Stomach (tissue), 9 donors: ENCODE measurements around the gene PPP1R14C. TPM values are rescaled to one million over a fixed set of nuclear protein-coding genes. Genes with fewer than 3 reads are reported as not detected.
"Not testable (repeated sequence)": the region's sequence is repeated elsewhere in the genome, so short reads cannot be mapped to it uniquely, and the experiment has no call there.

Experiments
- DNase-seq, 2 donors: peaks; one replicate each; pipeline versions ENCODE4 v3.0.0 to v3.0.0-alpha.2; 2013 to 2019
- H3K27ac ChIP-seq, 5 donors: fragments of 200-600 bp in 4 of 5; sonication (generic) in 4 of 5; one replicate each; pipeline ENCODE4 v1.5.1; 2013 to 2019; ENCODE audit warnings: mild to moderate bottlenecking in 1 of 5, moderate library complexity in 1 of 5
- H3K27me3 ChIP-seq, 3 donors: fragments of 200-600 bp; sonication (generic); one replicate each; pipeline ENCODE4 v1.5.1; 2017 to 2019; ENCODE audit warnings: mixed run types in 1 of 3
- H3K36me3 ChIP-seq, 4 donors: fragments of 200-600 bp; sonication (generic); 1 replicate in 3 of 4; 2 replicates in 1 of 4; pipeline ENCODE4 v1.5.1; 2016 to 2019
- H3K4me1 ChIP-seq, 4 donors: fragments of 200-600 bp; sonication (generic); one replicate each; pipeline ENCODE4 v1.5.1; 2016 to 2019
- H3K4me3 ChIP-seq, 4 donors: fragments of 200-600 bp; sonication (generic) in 3 of 4; one replicate each; pipeline ENCODE4 v1.5.1; 2016 to 2019; ENCODE audit warnings: mild to moderate bottlenecking in 1 of 4
- H3K9me3 ChIP-seq, 4 donors: fragments of 200-600 bp; sonication (generic); one replicate each; pipeline ENCODE4 v1.5.1; 2016 to 2019
- EP300 ChIP-seq: sonication (generic); formaldehyde crosslinking; IDR thresholded peaks from one replicate; pipeline ENCODE4 v1.6.1; 2017; ENCODE audit warnings: antibody characterized with exemption
- POLR2A ChIP-seq, 4 donors: fragments of 450-650 bp; IDR thresholded peaks; one replicate each; pipeline ENCODE4 v1.6.1; 2016; ENCODE audit warnings: antibody characterized with exemption in 4 of 4, control low read depth in 2 of 4, mild to moderate bottlenecking in 1 of 4, moderate library complexity in 1 of 4
- POLR2AphosphoS5 ChIP-seq, 3 donors: sonication (generic); formaldehyde crosslinking; IDR thresholded peaks; one replicate each; pipeline ENCODE4 v1.6.1; 2016; ENCODE audit warnings: antibody characterized with exemption in 3 of 3
- WGBS, 5 donors: extraction: QIAGEN DNeasy Blood & Tissue Kit in 3 of 5; methylation state at CpG; one replicate each; pipeline versions ENCODE4 v1.1.5 to v1.1.7; 2013 to 2018; 5-methylcytosine and 5-hydroxymethylcytosine counted together
- intact Hi-C: fragments of 100-400 bp; cut with DNase I; formaldehyde crosslinking; loops from one replicate; pipeline ENCODE4 v1.15.1; 2023; ENCODE audit warnings: low total_unique reads
- polyA plus RNA-seq, 3 donors: library from polyadenylated mRNA; stranded (reverse); fragments of 200-250 nt; gene quantifications; one replicate each; pipeline ENCODE4 v1.2.3, GENCODE V29; 2013
- total RNA-seq, 5 donors: library from RNA; depleted of rRNA; stranded (reverse); fragments of >200 nt; gene quantifications; one replicate each; pipeline versions ENCODE4 v1.1.0 to v1.2.3, GENCODE V29; 2014 to 2016
- TF ChIP-seq, protein P1 (sequence below), 7 experiments: fragments of 450-650 bp in 4 of 7; fragments of 200-600 bp in 3 of 7; sonication (generic) in 3 of 7; IDR thresholded peaks; one replicate each; pipeline ENCODE4 v1.5.1; 2016 to 2019; ENCODE audit warnings: antibody characterized with exemption in 7 of 7, control low read depth in 2 of 7, mild to moderate bottlenecking in 1 of 7
- donor health status: healthy with polysubstance abuse.
- donor health status: Bipolar disorder and iron deficiency.
- donor health status: healthy.

The PPP1R14C gene
- total and polyA plus RNA-seq, 8 donors = 0.25 to 13.8 (median 4.1) TPM; not detected in 3

DNA sequence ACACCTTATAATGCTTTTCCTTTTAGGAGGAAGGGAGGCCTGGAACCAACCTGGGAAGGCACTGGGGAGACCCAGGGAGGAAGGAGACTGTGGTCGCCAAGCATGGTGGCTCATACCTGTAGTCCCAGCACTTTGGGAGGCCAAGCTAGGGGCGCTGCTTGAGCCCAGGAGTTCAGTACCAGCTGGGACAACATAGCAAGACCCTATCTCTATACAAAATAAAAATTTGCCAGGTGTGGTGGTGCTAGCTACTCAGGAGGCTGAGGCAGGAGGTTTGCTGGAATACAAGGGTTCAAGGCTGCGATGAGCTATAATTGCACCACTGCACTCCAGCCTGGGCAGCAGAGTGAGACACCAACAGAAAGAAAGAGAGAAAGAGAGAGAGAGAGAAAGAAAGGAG lies 36.2 kb downstream of the PPP1R14C start:
- 92 to 98% (median 97%) methylated on average over 3 of the region's 3 CpGs for WGBS, 5 donors
- Histone ChIP-seq H3K27ac (no peak overlapping the region), H3K4me3 (no peak overlapping the region), H3K27me3 (no peaks in the 10 kb centered on the region), H3K9me3 (no peaks in the 10 kb centered on the region), H3K4me1 (peaks cover 0 to 6% (median 0%) of the 10 kb centered on the region in 4 donors), H3K36me3 (no peaks in the 10 kb centered on the region)
- TF ChIP-seq, protein P1, sequence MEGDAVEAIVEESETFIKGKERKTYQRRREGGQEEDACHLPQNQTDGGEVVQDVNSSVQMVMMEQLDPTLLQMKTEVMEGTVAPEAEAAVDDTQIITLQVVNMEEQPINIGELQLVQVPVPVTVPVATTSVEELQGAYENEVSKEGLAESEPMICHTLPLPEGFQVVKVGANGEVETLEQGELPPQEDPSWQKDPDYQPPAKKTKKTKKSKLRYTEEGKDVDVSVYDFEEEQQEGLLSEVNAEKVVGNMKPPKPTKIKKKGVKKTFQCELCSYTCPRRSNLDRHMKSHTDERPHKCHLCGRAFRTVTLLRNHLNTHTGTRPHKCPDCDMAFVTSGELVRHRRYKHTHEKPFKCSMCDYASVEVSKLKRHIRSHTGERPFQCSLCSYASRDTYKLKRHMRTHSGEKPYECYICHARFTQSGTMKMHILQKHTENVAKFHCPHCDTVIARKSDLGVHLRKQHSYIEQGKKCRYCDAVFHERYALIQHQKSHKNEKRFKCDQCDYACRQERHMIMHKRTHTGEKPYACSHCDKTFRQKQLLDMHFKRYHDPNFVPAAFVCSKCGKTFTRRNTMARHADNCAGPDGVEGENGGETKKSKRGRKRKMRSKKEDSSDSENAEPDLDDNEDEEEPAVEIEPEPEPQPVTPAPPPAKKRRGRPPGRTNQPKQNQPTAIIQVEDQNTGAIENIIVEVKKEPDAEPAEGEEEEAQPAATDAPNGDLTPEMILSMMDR (IDR thresholded peaks at IDR 0.05) = no peak
- TF ChIP-seq EP300 = no peak
- TF ChIP-seq POLR2AphosphoS5 (IDR thresholded peaks at IDR 0.05) = no peak
- TF ChIP-seq POLR2A (IDR thresholded peaks at IDR 0.05) = no peak
- DNase-seq = no peak
- intact Hi-C loops = no loop called here

DNA sequence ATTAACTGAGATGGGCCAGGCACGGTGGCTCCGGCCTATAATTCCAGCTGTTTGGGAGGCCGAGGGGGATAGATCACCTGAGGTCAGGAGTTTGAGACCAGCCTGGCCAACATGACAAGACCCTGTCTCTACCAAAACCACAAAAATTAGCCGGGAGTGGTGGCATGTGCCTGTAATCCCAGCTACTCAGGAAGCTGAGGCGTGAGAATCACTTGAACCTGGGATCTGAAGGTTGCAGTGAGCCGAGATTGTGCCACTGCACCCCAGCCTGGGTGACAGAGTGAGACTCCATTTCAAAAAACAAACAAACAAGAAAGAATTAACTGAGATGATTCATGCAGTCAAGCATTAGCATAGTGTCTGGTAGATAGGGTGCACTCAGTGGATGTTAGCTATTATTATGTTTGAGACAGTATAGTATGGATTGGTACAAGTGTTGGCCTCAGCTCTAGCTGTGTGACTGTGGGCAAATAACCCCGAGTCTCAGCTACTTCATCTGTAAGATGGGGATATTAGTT lies 37.1 kb downstream of the PPP1R14C start:
- H3K27me3 ChIP-seq, intact Hi-C loops, H3K36me3 ChIP-seq, H3K4me1 ChIP-seq, DNase-seq, H3K27ac ChIP-seq, H3K9me3 ChIP-seq, H3K4me3 ChIP-seq: not testable (repeated sequence)
- WGBS, 5 donors = 73 to 92% (median 85%) methylated on average over 7 of the region's 7 CpGs

DNA sequence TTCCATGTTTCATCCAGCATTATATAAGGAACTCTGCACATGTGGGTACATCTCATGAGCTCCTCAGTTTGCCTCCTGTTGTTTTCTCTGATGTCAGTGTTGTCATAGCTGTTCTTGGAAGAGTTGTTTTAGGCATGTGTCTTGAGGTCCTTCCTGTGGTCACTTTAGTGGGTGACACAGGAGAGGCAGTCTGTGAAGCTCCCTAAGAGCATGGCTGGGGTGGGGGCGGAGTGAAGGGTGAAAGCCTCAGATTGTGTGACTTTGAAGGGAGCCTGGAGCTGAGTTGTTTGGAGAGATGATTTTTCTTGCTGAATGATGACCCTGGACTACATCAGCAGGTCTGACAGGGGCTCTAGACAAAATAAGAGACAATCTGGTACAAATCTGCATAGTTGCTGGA lies 37.7 kb downstream of the PPP1R14C start:
- H3K36me3 ChIP-seq = no peaks in the 10 kb centered on the region
- 92 to 100% (median 96%) methylated on average over 1 of the region's 1 CpG for WGBS, 5 donors
- no peak for DNase-seq
- no peak for TF ChIP-seq POLR2A (IDR thresholded peaks at IDR 0.05)
- no peak for TF ChIP-seq POLR2AphosphoS5 (IDR thresholded peaks at IDR 0.05)
- TF ChIP-seq EP300 = no peak
- TF ChIP-seq, protein P1 (IDR thresholded peaks at IDR 0.05) = no peak
- H3K4me1 ChIP-seq = peaks cover 0 to 6% (median 0%) of the 10 kb centered on the region in 4 donors
- H3K27me3 ChIP-seq = no peaks in the 10 kb centered on the region
- H3K27ac ChIP-seq = no peak overlapping the region
- H3K4me3 ChIP-seq = no peak overlapping the region
- no peaks in the 10 kb centered on the region for H3K9me3 ChIP-seq
- intact Hi-C loops = no loop called here

DNA sequence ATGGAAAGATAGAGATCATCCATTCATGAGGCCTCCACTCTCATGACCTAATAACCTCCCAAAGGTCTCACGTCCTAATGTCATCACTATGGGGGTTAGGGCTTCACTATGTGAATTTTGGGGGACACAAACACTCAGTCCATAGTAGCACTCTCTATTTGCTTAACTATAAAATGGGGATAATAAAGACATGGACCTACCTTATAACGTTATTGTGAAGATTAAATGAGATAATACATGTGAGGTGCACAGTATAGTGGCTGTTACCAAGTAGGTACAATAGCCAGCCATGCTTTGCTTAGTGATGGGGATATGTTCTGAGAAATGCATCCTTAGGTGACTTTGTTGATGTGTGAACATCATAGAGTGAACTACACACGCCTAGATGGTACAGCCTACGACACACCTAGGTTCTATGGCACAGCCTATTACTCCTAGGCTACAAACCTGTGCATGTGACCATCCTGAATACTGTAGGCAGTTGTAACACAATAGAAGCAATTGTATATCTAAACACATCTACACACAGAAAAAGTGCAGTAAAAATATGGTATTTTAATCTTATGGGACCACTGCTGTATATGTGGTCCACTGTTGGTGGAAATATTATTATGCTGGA lies 39.7 kb downstream of the PPP1R14C start:
- no peaks in the 10 kb centered on the region for H3K36me3 ChIP-seq
- H3K27me3 ChIP-seq = no peaks in the 10 kb centered on the region
- H3K4me1 ChIP-seq = no peaks in the 10 kb centered on the region
- H3K4me3 ChIP-seq = no peak overlapping the region
- H3K9me3 ChIP-seq = no peaks in the 10 kb centered on the region
- WGBS, 5 donors = 92 to 95% (median 94%) methylated on average over 4 of the region's 4 CpGs
- DNase-seq = no peak
- TF ChIP-seq EP300 (no peak), POLR2AphosphoS5 (IDR thresholded peaks at IDR 0.05) (no peak), POLR2A (IDR thresholded peaks at IDR 0.05) (no peak)
- TF ChIP-seq, protein P1 (IDR thresholded peaks at IDR 0.05) = no peak
- H3K27ac ChIP-seq = no peak overlapping the region
- intact Hi-C loops = no loop called here

DNA sequence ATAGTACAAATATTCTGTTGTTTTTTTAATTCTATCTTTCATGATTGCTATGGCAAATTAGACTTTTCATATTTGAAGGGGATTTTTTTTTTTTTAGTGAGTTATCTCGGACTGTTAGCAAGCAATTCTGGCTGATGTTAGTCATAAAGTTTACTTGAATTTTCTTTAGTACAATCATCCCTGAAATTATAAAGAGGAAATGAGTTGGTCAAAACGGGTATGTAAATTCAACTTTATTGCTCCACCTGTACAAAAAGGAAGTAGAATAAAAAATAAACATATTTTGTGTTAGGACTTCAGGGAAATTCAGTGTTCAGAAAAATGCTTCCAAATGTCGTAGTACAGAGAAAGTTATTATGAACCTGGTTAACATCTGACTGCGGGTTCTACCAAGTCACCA lies 40.3 kb downstream of the PPP1R14C start:
- no peak overlapping the region for H3K27ac ChIP-seq
- no peak overlapping the region for H3K4me3 ChIP-seq
- no peak for DNase-seq
- H3K36me3 ChIP-seq = no peaks in the 10 kb centered on the region
- H3K4me1 ChIP-seq = no peaks in the 10 kb centered on the region
- H3K27me3 ChIP-seq = no peaks in the 10 kb centered on the region
- no peaks in the 10 kb centered on the region for H3K9me3 ChIP-seq
- TF ChIP-seq EP300 (no peak), POLR2A (IDR thresholded peaks at IDR 0.05) (no peak), POLR2AphosphoS5 (IDR thresholded peaks at IDR 0.05) (no peak)
- TF ChIP-seq, protein P1 (IDR thresholded peaks at IDR 0.05) = no peak
- 65 to 76% (median 71%) methylated on average over 4 of the region's 4 CpGs for whole genome bisulfite sequencing, 5 donors
- intact Hi-C loops = no loop called here
